Bronchial epithelial cell (primary cell): ENCODE results near the gene TIMP3. TPM values are rescaled to one million over a fixed set of nuclear protein-coding genes. Genes with fewer than 3 reads are reported as not detected.

Experiments
- DNase-seq: peaks from one replicate; pipeline ENCODE4 v3.0.0-alpha.2; 2010; ENCODE audit warnings: low read depth
- FAIRE-seq: peaks from 2 replicates; lab custom pipeline; 2011; peaks lifted over from hg19 to GRCh38; lab: Jason Lieb, UNC
- H3K27me3 ChIP-seq: 2 replicates; pipeline ENCODE4 v1.5.1; 2011; ENCODE audit warnings: low read length; ENCODE audit not compliant: control insufficient read depth, insufficient read depth
- H3K36me3 ChIP-seq: 2 replicates; pipeline ENCODE4 v1.5.1; 2011; ENCODE audit warnings: low read length; ENCODE audit not compliant: control insufficient read depth, insufficient read depth
- H3K4me3 ChIP-seq: 2 replicates; pipeline ENCODE4 v1.5.1; 2011; ENCODE audit warnings: mild to moderate bottlenecking, low read depth, low read length, control low read depth
- total RNA-seq: library from RNA; depleted of rRNA; stranded (reverse); fragments of >200 nt; gene quantifications from 2 replicates; pipeline ENCODE4 v1.2.1, GENCODE V29; 2014
- TF ChIP-seq, protein P1 (sequence below): IDR thresholded peaks from 2 replicates; pipeline ENCODE4 v1.5.1; 2011; ENCODE audit warnings: mild to moderate bottlenecking, moderate library complexity, low read length, control low read depth, inconsistent platforms; ENCODE audit not compliant: insufficient read depth, severe bottlenecking

The TIMP3 gene
- total RNA-seq, 1 donor from 2014 or later, result 71.1 TPM

DNA sequence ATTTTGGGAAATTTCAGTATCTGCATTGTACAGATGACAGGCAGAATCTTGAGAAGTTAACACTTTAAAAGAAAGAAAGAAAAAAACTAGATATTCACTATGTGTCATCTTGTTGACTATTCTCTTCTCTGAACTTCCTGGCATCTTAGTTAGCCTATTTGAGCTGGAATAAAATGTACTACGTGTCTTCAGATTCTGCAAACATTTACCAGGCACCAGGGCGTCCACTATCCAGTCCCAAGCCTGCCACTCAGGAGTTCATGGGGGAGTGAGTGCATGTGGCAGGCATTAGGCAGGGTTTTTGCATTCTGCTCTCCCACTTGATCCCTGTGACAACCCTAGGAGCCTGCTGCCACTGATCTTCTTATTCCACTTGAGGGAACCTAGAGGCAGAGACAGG, 25.0 kb downstream of the TIMP3 start:
- FAIRE-seq, result no peak
- peaks cover 10% of the 10 kb centered on the region for H3K36me3 ChIP-seq

DNA sequence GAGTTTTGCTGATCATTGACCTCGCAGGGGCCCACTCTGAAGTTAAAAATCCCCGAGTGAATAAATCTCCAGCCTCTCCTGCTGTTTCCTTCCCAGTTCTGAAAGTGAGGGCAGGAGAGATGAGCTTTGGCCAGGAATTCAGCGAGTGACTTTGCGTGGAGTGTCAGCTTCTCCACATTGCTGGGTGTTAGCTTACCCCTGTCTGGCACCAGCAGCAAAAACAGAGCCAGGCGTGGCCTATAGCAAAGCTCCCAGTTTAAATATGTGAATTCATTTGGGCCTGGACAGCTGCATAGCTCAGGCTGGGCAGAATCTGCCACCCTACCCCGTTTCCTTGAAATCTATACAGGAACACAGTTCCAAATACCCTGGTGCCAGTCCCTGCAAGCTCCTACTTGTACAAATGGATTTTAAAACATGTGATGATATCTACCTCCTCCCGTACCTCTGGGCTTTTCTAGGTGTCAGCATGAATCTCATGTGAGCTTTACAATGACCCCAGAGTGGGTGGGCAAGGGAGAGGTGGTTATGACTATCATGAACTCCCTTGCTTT, 25.6 kb downstream of the TIMP3 start:
- peaks cover 8% of the 10 kb centered on the region for H3K36me3 ChIP-seq
- H3K4me3 ChIP-seq, result no peak overlapping the region
- FAIRE-seq (no peak), DNase-seq (peak; percentile 65)
- H3K27me3 ChIP-seq, result no peaks in the 10 kb centered on the region
- TF ChIP-seq, protein P1, sequence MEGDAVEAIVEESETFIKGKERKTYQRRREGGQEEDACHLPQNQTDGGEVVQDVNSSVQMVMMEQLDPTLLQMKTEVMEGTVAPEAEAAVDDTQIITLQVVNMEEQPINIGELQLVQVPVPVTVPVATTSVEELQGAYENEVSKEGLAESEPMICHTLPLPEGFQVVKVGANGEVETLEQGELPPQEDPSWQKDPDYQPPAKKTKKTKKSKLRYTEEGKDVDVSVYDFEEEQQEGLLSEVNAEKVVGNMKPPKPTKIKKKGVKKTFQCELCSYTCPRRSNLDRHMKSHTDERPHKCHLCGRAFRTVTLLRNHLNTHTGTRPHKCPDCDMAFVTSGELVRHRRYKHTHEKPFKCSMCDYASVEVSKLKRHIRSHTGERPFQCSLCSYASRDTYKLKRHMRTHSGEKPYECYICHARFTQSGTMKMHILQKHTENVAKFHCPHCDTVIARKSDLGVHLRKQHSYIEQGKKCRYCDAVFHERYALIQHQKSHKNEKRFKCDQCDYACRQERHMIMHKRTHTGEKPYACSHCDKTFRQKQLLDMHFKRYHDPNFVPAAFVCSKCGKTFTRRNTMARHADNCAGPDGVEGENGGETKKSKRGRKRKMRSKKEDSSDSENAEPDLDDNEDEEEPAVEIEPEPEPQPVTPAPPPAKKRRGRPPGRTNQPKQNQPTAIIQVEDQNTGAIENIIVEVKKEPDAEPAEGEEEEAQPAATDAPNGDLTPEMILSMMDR, result no peak

More for the DNA sequence above, 25.0 kb downstream of the TIMP3 start:
- no peak overlapping the region for H3K4me3 ChIP-seq
- H3K27me3 ChIP-seq, result no peaks in the 10 kb centered on the region
- no peak for DNase-seq
- TF ChIP-seq, protein P1, result no peak

DNA sequence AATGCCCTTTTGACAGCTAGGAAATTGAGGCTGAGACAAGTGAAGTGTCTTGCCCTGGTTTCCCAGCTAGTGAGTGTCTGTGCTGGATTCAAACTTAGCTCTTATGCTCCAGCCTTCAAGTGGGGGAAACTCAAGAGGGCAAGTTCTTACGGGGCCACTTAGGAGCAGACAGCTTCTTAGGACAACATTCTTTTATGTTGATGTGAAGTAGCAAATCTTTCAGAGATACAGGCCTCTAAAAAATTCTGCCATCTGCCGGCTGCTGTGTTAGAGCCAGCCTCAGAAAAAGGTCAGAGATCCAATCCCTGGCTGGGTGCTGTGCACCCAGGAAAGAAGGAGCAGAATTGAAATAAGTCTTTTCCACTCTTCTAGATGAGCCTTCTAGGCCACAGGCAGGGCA, 26.6 kb downstream of the TIMP3 start:
- FAIRE-seq, result no peak
- no peaks in the 10 kb centered on the region for H3K27me3 ChIP-seq
- TF ChIP-seq, protein P1, result peak; percentile 47
- DNase-seq, result no peak
- no peak overlapping the region for H3K4me3 ChIP-seq
- H3K36me3 ChIP-seq, result peaks cover 7% of the 10 kb centered on the region

DNA sequence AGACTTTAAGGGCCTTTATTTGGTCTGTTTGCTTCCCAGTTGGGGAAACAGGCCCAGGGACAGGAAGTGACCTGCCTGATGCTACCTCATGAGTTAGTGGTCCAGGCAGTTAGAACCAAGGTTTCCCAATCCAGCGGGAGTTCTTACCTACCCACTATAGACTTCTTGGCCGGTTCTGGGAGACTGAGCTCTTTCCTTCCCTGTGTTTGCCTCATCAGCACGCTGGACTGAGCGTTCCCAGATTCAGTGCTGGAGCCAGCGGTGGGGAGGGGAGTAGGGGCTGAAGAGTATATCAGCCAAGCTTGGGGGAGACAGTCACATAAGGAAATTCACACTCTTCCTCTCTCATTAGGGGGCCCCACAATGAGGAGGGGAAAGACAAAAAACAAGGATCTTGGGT, 27.1 kb downstream of the TIMP3 start:
- TF ChIP-seq, protein P1, result no peak
- peaks cover 10% of the 10 kb centered on the region for H3K36me3 ChIP-seq

DNA sequence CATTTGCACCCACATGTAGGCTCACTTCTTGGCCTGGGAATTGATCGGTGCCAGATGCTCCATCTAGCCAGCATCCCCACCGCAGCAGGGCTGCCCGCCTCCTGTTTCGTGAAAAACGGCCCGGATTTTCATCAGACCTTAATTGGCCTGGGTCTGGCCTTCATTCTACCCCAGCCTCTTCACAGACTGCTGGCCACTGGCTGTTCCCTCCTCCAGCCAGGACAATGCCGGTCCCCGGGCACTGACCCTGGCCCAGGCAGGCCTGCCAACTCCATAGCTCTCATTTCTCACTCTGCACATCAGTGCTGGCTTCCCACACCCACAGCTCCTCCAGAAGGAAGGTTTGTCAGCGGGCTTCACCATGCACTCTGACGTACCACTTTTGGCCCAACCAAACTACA, 27.9 kb downstream of the TIMP3 start:
- FAIRE-seq (no peak), DNase-seq (no peak)
- no peaks in the 10 kb centered on the region for H3K27me3 ChIP-seq
- TF ChIP-seq, protein P1, result no peak
- no peak overlapping the region for H3K4me3 ChIP-seq
- peaks cover 11% of the 10 kb centered on the region for H3K36me3 ChIP-seq

More for the DNA sequence above, 27.1 kb downstream of the TIMP3 start:
- FAIRE-seq, result no peak
- Histone ChIP-seq H3K4me3 (no peak overlapping the region), H3K27me3 (no peaks in the 10 kb centered on the region)
- DNase-seq, result no peak

DNA sequence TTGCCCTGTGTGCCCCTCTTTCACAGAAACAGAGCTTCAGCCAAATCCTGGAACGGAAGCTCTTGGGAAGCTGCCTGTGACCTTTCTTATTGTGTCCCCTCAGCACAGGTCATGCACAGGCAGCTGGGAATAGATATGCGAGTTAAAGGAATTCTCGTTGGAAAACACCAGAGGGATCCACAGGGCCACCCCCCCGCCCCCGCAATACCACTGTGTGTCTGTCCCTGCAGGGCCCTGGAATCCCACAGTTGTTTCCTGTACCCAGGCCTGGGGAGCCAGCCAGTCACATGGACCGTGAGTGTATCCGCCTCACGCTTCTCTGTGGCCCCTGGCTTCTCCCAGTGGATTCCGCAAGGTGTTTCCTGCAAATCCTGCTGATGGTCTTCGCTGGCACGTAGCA, 29.0 kb downstream of the TIMP3 start:
- DNase-seq (no peak), FAIRE-seq (no peak)
- H3K27me3 ChIP-seq, result no peaks in the 10 kb centered on the region
- TF ChIP-seq, protein P1, result no peak
- no peak overlapping the region for H3K4me3 ChIP-seq
- H3K36me3 ChIP-seq, result peaks cover 11% of the 10 kb centered on the region
